Activated T-helper 1 cell treated with Interleukin-2 at 50 U/mL for 16 hours (primary cell): ENCODE data around the gene CCL4L2.
"Not testable (repeated sequence)": the region's sequence is repeated elsewhere in the genome, so short reads cannot be mapped to it uniquely, and the experiment has no call there.

Experiments
- DNase-seq: peaks from one replicate; pipeline ENCODE4 v3.0.0-alpha.2; 2020; ENCODE audit warnings: low read depth

The CCL4L2 gene

GRCh38 chr17:36210439-36211211 is at the start of gene CCL4L2:
CCL4L2 (plus strand) TSS chr17:36211063.
- not testable (repeated sequence) for DNase-seq

GRCh38 chr17:36168836-36169235 is 42.0 kb upstream of the CCL4L2 start:
- DNase-seq, result not testable (repeated sequence)

- DNase-seq, result not testable (repeated sequence)
These were observed 34.3 kb upstream of the CCL4L2 start, which contains the start of gene TBC1D3B for GRCh38 chr17:36176536-36176935. TBC1D3B (minus strand) TSS chr17:36176636; CDS start chr17:36175050, 1,586 bp downstream.

- DNase-seq, result not testable (repeated sequence)
These were observed 29.3 kb upstream of the CCL4L2 start for GRCh38 chr17:36181446-36182175.

- no peak for DNase-seq
These were observed 28.5 kb upstream of the CCL4L2 start for GRCh38 chr17:36182176-36183000.

- no peak for DNase-seq
These were observed 27.6 kb upstream of the CCL4L2 start for GRCh38 chr17:36183001-36183971.

- no peak for DNase-seq
These were observed 26.7 kb upstream of the CCL4L2 start for GRCh38 chr17:36184023-36184765.

GRCh38 chr17:36185416-36185815 is 25.4 kb upstream of the CCL4L2 start:
- no peak for DNase-seq

GRCh38 chr17:36186810-36187763 is 23.8 kb upstream of the CCL4L2 start:
- not testable (repeated sequence) for DNase-seq

- DNase-seq, result not testable (repeated sequence)
These were observed 22.8 kb upstream of the CCL4L2 start for GRCh38 chr17:36187943-36188665.

GRCh38 chr17:36188891-36189306 is 22.0 kb upstream of the CCL4L2 start:
- no peak for DNase-seq

- DNase-seq, result not testable (repeated sequence)
These were observed 20.9 kb upstream of the CCL4L2 start for GRCh38 chr17:36189993-36190392.

- not testable (repeated sequence) for DNase-seq
These were observed 20.1 kb upstream of the CCL4L2 start for GRCh38 chr17:36190549-36191330.

- DNase-seq, result no peak
These were observed 17.6 kb upstream of the CCL4L2 start for GRCh38 chr17:36193216-36193775.

GRCh38 chr17:36194147-36194831 is 16.6 kb upstream of the CCL4L2 start:
- not testable (repeated sequence) for DNase-seq

GRCh38 chr17:36194832-36195433 is 15.9 kb upstream of the CCL4L2 start:
- not testable (repeated sequence) for DNase-seq
